ENCODE data around the gene DOLK. TPM values are rescaled to one million over a fixed set of nuclear protein-coding genes. Genes with fewer than 3 reads are reported as not detected.

The DOLK gene
- total RNA-seq, 2 experiments from 2014 or later = 4.8 to 5.0 TPM

Other genes with a start within 250 kb of the DOLK start
- gene PKN3, start 245.1 kb downstream of the DOLK start, total RNA-seq = 10 to 100 TPM; 14.6 to 14.9 TPM
- 10 to 100 TPM; 45.3 to 49.5 TPM for gene ZDHHC12, start 223.5 kb downstream of the DOLK start, total RNA-seq
- gene ZER1, start 175.7 kb downstream of the DOLK start, total RNA-seq = 10 to 100 TPM; 17.1 to 19.3 TPM
- 10 to 100 TPM; 10.5 to 14.0 TPM for gene TBC1D13, start 160.3 kb downstream of the DOLK start, total RNA-seq
- 1 to 10 TPM; 7.3 to 9.3 TPM for gene ENDOG, start 129.1 kb downstream of the DOLK start, total RNA-seq
- gene SPOUT1, start 117.8 kb downstream of the DOLK start, total RNA-seq = 10 to 100 TPM; 87.9 to 92.9 TPM
- 10 to 100 TPM; 14.8 to 18.5 TPM for gene KYAT1, start 65.7 kb downstream of the DOLK start, total RNA-seq
- gene LRRC8A, start 65.5 kb downstream of the DOLK start, total RNA-seq = 10 to 100 TPM; 14.9 to 15.5 TPM
- under 1 TPM; 0.21 to 0.44 TPM for gene PHYHD1, start 26.6 kb downstream of the DOLK start, total RNA-seq
- gene NUP188, start 96 bp upstream of the DOLK start, total RNA-seq = 100 to 1,000 TPM; 102 to 124 TPM
- 10 to 100 TPM; 49.1 to 53.7 TPM for gene SH3GLB2, start 80.7 kb upstream of the DOLK start, total RNA-seq
- 10 to 100 TPM; 15.7 to 25.8 TPM for gene MIGA2, start 89.0 kb upstream of the DOLK start, total RNA-seq
- 10 to 100 TPM; 15.1 to 16.4 TPM for gene DOLPP1, start 133.5 kb upstream of the DOLK start, total RNA-seq
- gene CRAT, start 163.2 kb upstream of the DOLK start, total RNA-seq = 10 to 100 TPM; 13.2 to 18.9 TPM
- 10 to 100 TPM; 71.9 to 88.0 TPM for gene PTPA, start 163.8 kb upstream of the DOLK start, total RNA-seq
- 1 to 10 TPM; 2.6 to 2.8 TPM for gene IER5L, start 230.7 kb upstream of the DOLK start, total RNA-seq